HCT116 (cell line): Measurements from ENCODE around the gene WWOX. TPM values are rescaled to one million over a fixed set of nuclear protein-coding genes. Genes with fewer than 3 reads are reported as not detected.

ENCODE experiments used
- ATAC-seq: fragments of 200-7000 bp; cut with Tn5 transposase; 2 replicates; pipeline ENCODE4 v1.9.1; 2020; ENCODE audit warnings: mild to moderate bottlenecking, moderate library complexity
- BruUV-seq: library from RNA; stranded (reverse); fragments of 400-500 nt; replicated peaks from 2 replicates; lab custom pipeline; 2021; lab: Mats Ljungman, UMichigan
- CTCF ChIA-PET: fragments of 300-600 bp; sonication (Branson Sonifier 250); formaldehyde crosslinking; loops from one replicate; lab custom pipeline; 2021; ENCODE audit warnings: antibody characterized with exemption; lab: Charles Lee
- POLR2A ChIA-PET: fragments of 300-600, 350-600 bp; sonication (Branson Sonifier 250); formaldehyde crosslinking; loops from one replicate; lab custom pipeline; 2021; ENCODE audit warnings: antibody characterized with exemption; lab: Charles Lee
- RAD21 ChIA-PET, 2 experiments: fragments of 300-600 bp; sonication (Branson Sonifier 250); formaldehyde crosslinking; loops; one replicate each; lab custom pipeline; 2023; ENCODE audit warnings: low total read pairs in 2 of 2; ENCODE audit not compliant: uncharacterized antibody in 2 of 2, unreplicated experiment in 2 of 2, low non-redundant PET in 1 of 2; lab: Charles Lee
- DNase-seq: peaks from one replicate; pipeline ENCODE4 v3.0.0-alpha.2; 2010; ENCODE audit warnings: low read depth, low spot score
- H2AFZ ChIP-seq: fragments of 200-600 bp; shearing (Covaris generic), sonication (generic); 2 replicates; pipeline ENCODE4 v1.6.1; 2017; ENCODE audit warnings: low read depth, mixed run types, mixed read lengths, antibody characterized with exemption, low read length; ENCODE audit not compliant: poor library complexity, severe bottlenecking
- H3K27ac ChIP-seq: 2 replicates; pipeline ENCODE4 v1.5.1; 2012; ENCODE audit warnings: low read depth, low read length
- H3K27me3 ChIP-seq: fragments of 200-600 bp; sonication (generic); 2 replicates; pipeline ENCODE4 v1.6.1; 2016; ENCODE audit warnings: mixed run types, low read length, mixed read lengths; ENCODE audit not compliant: insufficient read depth
- H3K36me3 ChIP-seq, 2 experiments: fragments of 200-500 bp in 1 of 2; fragments of 200-600 bp in 1 of 2; sonication (Bioruptor generic) in 1 of 2; sonication (generic) in 1 of 2; 2 replicates each; pipeline versions ENCODE4 v1.5.1 to v1.6.1; 2014 to 2016; ENCODE audit warnings: low read length in 2 of 2, inconsistent platforms in 1 of 2, mixed read lengths in 1 of 2, mixed run types in 1 of 2; ENCODE audit not compliant: insufficient read depth in 2 of 2, control insufficient read depth in 1 of 2
- H3K4me1 ChIP-seq, 2 experiments: fragments of 200-600 bp in 1 of 2; sonication (generic) in 1 of 2; 2 replicates each; pipeline versions ENCODE4 v1.5.1 to v1.6.1; 2012 to 2017; ENCODE audit warnings: low read length in 2 of 2, inconsistent platforms in 1 of 2, mild to moderate bottlenecking in 1 of 2, mixed read lengths in 1 of 2, mixed run types in 1 of 2, moderate library complexity in 1 of 2; ENCODE audit not compliant: insufficient read depth in 2 of 2, control insufficient read depth in 1 of 2
- H3K4me2 ChIP-seq: fragments of 200-600 bp; sonication (generic); 2 replicates; pipeline ENCODE4 v1.6.1; 2017; ENCODE audit warnings: mixed run types, low read length, mixed read lengths
- H3K4me3 ChIP-seq, 2 experiments: fragments of 200-600 bp in 1 of 2; sonication (generic) in 1 of 2; replicated peaks in 1 of 2; 2 replicates each; pipeline ENCODE4 v1.5.1; 2011 to 2016; ENCODE audit warnings: low read length in 2 of 2, control low read depth in 1 of 2, low read depth in 1 of 2, mild to moderate bottlenecking in 1 of 2, mixed read lengths in 1 of 2, mixed run types in 1 of 2
- H3K79me2 ChIP-seq: fragments of 200-600 bp; sonication (generic); 2 replicates; pipeline ENCODE4 v1.6.1; 2017; ENCODE audit warnings: mild to moderate bottlenecking, mixed run types, low read length, moderate library complexity, mixed read lengths; ENCODE audit not compliant: insufficient read depth
- H3K9ac ChIP-seq: fragments of 200-600 bp; sonication (generic); 2 replicates; pipeline ENCODE4 v1.6.1; 2016; ENCODE audit warnings: low read length, mixed read lengths
- H3K9me2 ChIP-seq: fragments of 200-600 bp; sonication (generic), shearing (Covaris generic); 2 replicates; pipeline ENCODE4 v1.6.1; 2017; ENCODE audit warnings: mixed run types, mild to moderate bottlenecking, moderate library complexity; ENCODE audit not compliant: insufficient read depth
- H3K9me3 ChIP-seq, 2 experiments: fragments of 200-500 bp in 1 of 2; fragments of 200-600 bp in 1 of 2; sonication (Bioruptor generic) in 1 of 2; sonication (generic) in 1 of 2; 2 replicates each; pipeline ENCODE4 v1.6.1; 2014 to 2017; ENCODE audit warnings: low read length in 2 of 2, mixed read lengths in 2 of 2, inconsistent platforms in 1 of 2, low read depth in 1 of 2, mild to moderate bottlenecking in 1 of 2, mixed run types in 1 of 2, moderate library complexity in 1 of 2; ENCODE audit not compliant: control insufficient read depth in 1 of 2, insufficient read depth in 1 of 2
- H4K20me1 ChIP-seq: fragments of 200-600 bp; sonication (generic), shearing (Covaris generic); 2 replicates; pipeline ENCODE4 v1.6.1; 2017; ENCODE audit warnings: mixed run types, mild to moderate bottlenecking, moderate library complexity; ENCODE audit not compliant: insufficient read depth
- CBX3 ChIP-seq: IDR thresholded peaks from 2 replicates; pipeline ENCODE4 v1.6.1; 2012; ENCODE audit warnings: low read depth
- ELF1 ChIP-seq: IDR thresholded peaks from 2 replicates; pipeline ENCODE4 v1.6.1; 2012; ENCODE audit warnings: low read depth, borderline replicate concordance
- EZH2 ChIP-seq: fragments of 200-600 bp; sonication (generic); IDR thresholded peaks from 2 replicates; pipeline ENCODE4 v1.6.1; 2017; ENCODE audit warnings: antibody characterized with exemption, mixed run types
- EZH2phosphoT487 ChIP-seq: fragments of 200-600 bp; IDR thresholded peaks from 2 replicates; pipeline ENCODE4 v1.6.1; 2018; ENCODE audit warnings: antibody characterized with exemption, borderline replicate concordance
- FOSL1 ChIP-seq: IDR thresholded peaks from 2 replicates; pipeline ENCODE4 v1.6.1; 2012; ENCODE audit warnings: low read depth
- MAX ChIP-seq: IDR thresholded peaks from 2 replicates; pipeline ENCODE4 v1.6.1; 2012
- REST ChIP-seq: IDR thresholded peaks from 2 replicates; pipeline ENCODE4 v1.6.1; 2012; ENCODE audit warnings: low read depth
- SRF ChIP-seq: IDR thresholded peaks from 2 replicates; pipeline ENCODE4 v1.6.1; 2012; ENCODE audit warnings: low read depth
- YY1 ChIP-seq: IDR thresholded peaks from 2 replicates; pipeline ENCODE4 v1.6.1; 2011; ENCODE audit warnings: low read length, low read depth, moderate library complexity, mild to moderate bottlenecking; ENCODE audit not compliant: insufficient replicate concordance; ENCODE audit errors: extremely low read depth
- ZBTB33 ChIP-seq: IDR thresholded peaks from 2 replicates; pipeline ENCODE4 v1.6.1; 2011; ENCODE audit warnings: mild to moderate bottlenecking, low read length, moderate library complexity; ENCODE audit not compliant: insufficient replicate concordance; ENCODE audit errors: extremely low read depth
- ZNF274 ChIP-seq: fragments of 200-500 bp; sonication (Bioruptor generic); IDR thresholded peaks from 2 replicates; pipeline ENCODE4 v1.6.1; 2014; ENCODE audit warnings: mild to moderate bottlenecking, low read depth, low read length, inconsistent platforms
- intact Hi-C: fragments of 100-400 bp; cut with micrococcal nuclease; formaldehyde crosslinking; loops from 2 replicates; pipeline ENCODE4 v1.10.0; 2022
- total RNA-seq: library from RNA; stranded (reverse); gene quantifications from one replicate; pipeline ENCODE4 v1.2.1, GENCODE V29; 2021; ENCODE audit not compliant: unreplicated experiment

Gene WWOX
- total RNA-seq, 1 experiment from 2014 or later: 13.7 TPM

- Histone ChIP-seq H4K20me1 (no peaks in the 10 kb centered on the region), H3K9me2 (no peaks in the 10 kb centered on the region), H2AFZ (no peak overlapping the region), H3K27me3 (peaks cover 31% of the 10 kb centered on the region), H3K36me3 (no peaks in the 10 kb centered on the region), H3K9ac (no peak overlapping the region), H3K4me1 (no peaks in the 10 kb centered on the region), H3K9me3 (no peaks in the 10 kb centered on the region), H3K27ac (no peak overlapping the region), H3K4me3 (no peak overlapping the region), H3K4me2 (no peak overlapping the region), H3K79me2 (no peaks in the 10 kb centered on the region)
- no peak for TF ChIP-seq SRF
- TF ChIP-seq ELF1: no peak
- TF ChIP-seq MAX: no peak
- TF ChIP-seq CBX3: no peak
- TF ChIP-seq ZBTB33: no peak
- TF ChIP-seq EZH2: no peak
- TF ChIP-seq EZH2phosphoT487: no peak
- no peak for TF ChIP-seq ZNF274
- TF ChIP-seq FOSL1: no peak
- TF ChIP-seq REST: no peak
- TF ChIP-seq YY1: no peak
- ChIA-PET CTCF (interaction anchor here (1.2 kb wide), 1 partner anchor 40 kb away, joined by 3 read pairs; no protein-coding TSS in a partner anchor), RAD21 (no interaction called here), POLR2A (no interaction called here)
- DNase-seq: no peak
- intact Hi-C loops: no loop called here
- no peak for ATAC-seq
- BruUV-seq: no TSS peak
Observed at GRCh38 chr16:78060295-78060694, 39.2 kb upstream of the WWOX start.
